HL-60/S4 treated with retinoic acid at 250 ng/mL for 4 days and 3 days (cell line): ENCODE data around the gene TRIM7.

Experiments used
- in situ Hi-C: fragments of 300-500 bp; cut with MboI; formaldehyde crosslinking; loops from 2 replicates; pipeline ENCODE4 v1.7.0; 2022; ENCODE audit warnings: low sequenced_read_pairs

Gene TRIM7

DNA sequence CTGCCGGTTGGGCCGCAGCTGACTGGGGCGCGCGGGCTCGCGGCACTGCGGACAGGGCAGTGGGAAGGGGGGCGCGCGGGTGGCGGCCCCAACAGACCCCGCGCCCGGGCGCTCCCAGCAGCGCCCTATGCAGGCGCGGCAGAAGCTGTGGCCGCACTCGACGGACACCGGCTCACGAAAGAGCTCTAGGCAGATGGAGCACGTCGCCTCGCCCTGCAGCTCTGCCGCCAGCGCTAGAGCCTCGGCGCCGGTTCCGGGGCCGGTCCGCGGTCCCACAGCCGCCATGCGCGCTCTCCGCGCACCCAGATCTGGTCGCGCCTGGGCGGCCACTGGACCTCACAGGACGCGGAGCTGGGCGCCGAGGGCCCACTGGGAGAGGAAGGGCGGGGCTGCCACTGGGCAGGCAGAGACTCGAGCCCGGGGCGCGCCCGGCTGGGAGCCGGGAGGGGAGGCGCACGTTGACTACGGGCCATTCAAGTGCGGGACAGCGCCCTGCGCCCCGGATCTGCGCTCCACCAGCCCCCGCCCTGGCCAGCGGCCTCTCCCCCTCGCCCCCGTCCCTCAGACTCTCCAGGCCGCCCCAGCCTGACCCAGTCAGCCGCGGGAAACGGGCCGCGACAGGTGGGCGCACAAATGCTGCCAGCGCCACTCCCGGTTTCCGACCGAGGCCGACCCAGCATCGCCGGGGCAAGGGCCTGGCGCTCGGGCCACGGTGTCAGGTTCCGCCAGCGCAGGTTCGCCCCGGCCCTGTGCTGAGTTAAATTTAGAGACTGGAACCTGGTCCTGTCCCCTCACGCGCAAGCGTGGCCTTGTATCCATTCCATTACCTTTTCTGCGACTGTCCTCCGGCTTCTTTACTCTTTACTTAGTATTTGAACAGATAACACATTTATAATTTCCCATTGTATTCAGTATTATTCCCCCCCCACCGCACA lies at the start of gene TRIM7:
Gene TRIM7 (minus strand): TSS at position 371 of the 935 bp plus-strand sequence. CDS start 86 bp downstream, at position 285.
- in situ Hi-C loops: no loop called here

DNA sequence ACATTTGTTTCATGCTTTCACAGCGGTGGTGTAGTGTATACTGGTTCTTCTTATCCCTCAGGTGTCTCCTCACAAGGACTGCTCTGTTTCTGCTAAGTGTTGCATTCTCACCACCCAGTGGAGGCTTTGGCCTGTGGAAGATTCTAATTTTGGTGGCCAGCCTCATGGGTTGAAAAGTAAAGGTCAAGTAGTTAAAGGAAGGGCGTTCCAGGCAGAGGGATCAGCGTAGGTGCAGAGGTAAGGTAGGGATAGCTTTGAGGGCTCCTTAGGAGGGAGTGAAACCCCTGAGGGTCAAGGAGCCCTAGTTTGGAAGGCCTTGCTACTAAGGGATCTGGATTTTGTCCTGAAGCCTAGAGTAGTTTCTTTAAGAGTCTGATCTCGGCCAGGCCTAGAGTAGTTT lies 43.3 kb upstream of the TRIM7 start:
- in situ Hi-C loops: no loop called here

DNA sequence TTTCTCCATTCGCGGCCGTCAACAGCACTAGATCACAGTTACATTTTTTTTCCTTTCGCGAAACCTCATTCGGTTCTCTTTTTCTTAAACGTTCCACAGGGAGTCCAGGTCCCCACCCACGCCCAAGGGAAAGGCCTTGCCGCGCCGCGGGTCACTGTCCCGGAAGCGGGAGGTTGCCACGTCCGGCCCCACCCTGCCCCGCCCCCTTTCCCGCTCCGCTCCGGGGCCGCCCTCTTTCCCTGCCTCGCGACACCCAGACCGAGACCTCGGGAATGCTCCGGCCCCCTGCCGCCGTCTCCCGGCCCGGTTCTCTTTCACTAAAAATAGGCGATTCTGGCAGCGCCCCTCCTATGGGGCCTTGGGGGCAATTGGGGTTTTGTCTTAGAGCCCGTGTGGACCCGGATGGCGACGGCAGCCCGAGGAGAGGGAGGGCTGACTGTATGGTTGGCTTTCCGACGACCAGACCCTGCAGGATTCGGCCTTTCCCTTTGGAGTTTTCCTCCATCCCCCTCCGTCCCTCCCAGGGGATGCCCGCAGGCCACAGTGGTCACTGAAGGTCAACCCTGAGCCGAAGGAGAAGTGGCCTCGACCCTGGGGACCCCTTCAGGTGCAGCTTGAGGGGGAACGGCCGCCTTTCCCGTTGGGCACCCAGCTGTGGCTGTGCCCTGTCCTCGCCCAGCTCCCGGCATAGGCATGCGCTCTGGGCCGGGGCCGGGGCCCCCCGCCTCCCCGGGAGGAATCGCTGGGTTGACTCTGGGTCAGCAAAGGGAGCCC lies 41.5 kb upstream of the TRIM7 start:
- in situ Hi-C loops: no loop called here

DNA sequence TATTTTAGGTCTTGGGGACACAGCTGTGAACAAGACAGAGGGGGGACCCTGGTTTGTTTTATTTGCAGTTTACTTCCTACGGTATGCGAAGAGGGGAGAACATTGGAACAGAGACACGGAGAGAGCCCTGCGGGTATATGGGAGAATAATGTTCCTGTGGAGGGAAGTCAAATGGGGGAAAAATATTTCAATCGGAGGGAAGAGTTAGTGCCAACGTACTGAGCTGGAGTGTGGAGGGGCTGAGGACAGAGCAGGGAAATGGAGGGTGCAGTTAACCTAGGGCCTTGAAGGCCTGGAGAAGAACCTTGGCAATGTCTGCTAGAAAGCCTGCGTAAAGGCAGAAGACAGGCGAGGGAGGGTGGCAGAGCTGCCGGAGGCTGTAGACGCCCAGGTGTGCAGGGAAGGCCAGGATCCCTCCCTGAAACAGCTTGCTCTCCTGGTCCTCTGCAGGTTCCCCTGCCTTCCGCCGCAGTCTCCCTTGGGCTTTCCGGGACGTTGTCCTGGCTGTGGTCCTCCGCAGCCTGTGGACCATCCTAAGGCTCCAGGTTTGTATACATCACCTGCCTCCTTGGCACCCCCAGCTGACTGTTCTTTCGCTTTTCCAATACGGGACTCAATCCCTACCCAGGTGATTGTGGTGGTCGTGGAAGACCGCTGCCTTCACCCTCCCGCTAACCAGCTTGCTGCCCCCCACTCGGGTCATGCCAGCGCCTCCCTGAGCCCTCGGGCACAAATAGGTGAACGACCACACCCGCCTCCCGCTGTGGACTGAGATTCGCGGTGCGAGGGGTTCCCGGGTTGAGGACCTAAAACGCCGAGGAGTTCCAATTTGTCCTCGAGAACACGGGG lies 40.7 kb upstream of the TRIM7 start:
- in situ Hi-C loops: no loop called here

DNA sequence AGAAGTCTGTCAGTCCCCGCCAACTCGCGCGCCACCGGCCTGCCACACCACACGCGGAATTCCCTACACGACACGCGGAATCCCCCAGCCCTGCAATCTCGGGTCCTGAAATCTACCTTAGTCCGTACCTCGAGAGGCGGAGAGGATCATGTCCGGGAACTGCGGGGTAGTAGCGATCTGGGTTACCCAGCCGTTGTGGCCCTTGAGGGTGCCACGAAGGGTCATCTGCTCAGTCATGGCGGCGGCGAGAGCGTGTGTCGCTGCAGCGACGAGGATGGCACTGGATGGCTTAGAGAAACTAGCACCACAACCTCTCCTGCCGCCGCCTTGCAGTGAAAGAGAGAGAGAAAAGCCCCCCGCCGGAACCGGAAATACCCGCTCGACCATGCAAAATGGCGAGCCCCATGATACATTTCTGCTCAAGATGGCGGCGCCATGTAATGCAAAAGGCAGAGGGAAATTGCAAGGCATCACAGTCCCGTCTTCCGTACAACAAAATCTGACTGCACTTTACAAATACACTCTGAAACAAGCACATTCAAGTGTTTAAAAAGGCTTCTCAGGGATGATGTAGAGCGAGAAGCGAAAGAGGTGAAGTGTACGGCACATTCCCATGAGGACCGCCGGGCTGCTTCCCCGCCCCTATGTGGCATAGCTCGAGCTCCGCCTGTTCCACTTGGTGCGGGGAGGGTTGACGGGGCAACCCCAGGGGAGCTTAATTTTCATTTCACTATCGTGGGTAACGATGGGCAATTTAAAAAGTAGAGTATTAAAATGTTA lies 38.8 kb upstream of the TRIM7 start, which contains the start of gene RACK1:
Gene RACK1 (minus strand): TSS at position 343 of the 780 bp plus-strand sequence. CDS start 106 bp downstream, at position 237.
- in situ Hi-C loops: no loop called here

DNA sequence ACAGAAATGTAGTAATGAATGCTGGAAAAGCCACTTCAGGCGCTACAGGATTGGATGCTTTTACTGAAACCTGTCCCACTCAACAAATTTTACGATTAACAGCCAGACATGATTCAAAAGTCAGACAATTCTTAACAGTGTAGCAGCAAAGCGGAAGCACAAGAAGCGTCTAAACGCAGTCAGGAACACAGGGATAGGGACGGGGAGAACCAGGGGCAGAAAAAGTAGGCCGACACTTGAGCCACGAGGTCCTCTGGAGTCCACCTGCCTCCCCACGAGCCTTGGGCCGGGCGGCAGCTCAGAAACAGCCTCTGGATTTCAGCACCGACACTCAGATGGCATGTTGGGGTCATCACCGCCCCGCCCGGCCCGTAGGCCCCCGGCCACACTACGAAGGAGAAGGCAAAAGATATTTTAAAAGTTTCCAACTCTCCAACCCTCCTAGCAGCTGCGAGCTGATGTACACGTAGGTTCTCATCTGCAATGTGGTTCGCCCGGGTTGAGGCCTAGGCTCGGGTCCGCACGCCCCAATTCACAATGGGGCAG lies 38.1 kb upstream of the TRIM7 start:
- in situ Hi-C loops: no loop called here

DNA sequence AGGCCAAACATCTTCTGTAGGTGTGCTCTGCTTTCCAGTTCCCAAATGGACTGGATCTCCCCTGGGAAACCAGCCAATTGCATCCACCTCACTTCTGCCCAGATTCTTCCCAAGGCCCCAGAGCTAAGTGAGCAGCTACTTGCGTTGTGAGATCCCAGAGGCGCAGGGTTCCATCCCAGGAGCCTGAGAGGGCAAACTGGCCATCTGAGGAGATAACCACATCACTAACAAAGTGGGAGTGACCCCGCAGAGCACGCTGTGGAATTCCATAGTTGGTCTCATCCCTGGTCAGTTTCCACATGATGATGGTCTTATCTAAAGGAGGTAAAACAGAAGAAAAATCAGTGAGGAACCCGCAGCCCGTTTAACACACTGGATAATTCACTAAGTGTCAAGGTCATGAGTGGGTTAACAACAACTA lies 37.0 kb upstream of the TRIM7 start:
- in situ Hi-C loops: no loop called here

DNA sequence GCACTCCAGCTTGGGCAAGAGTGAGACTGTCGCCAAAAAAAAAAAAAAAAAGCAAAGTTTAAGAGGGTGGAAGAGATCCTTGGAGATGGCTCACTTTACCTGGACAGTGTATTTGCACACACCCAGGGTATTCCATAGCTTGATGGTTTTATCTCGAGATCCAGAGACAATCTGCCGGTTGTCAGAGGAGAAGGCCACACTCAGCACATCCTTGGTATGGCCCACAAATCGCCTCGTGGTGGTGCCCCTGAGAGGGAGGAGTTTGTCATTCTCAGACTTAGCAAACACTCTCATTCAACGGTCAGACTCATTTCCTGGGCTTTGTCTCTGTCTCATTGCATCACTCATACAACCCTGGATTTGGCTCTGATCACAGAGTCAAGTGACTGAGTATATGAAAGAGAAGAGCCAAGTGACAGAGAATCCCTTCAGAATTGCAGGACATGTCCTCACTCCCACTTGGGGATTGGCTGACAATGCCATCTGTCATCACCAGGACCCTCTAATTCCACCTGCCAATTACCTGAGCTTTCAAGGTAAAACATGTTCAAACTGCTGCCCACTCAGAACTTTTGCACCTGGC lies 36.5 kb upstream of the TRIM7 start:
- in situ Hi-C loops: no loop called here

DNA sequence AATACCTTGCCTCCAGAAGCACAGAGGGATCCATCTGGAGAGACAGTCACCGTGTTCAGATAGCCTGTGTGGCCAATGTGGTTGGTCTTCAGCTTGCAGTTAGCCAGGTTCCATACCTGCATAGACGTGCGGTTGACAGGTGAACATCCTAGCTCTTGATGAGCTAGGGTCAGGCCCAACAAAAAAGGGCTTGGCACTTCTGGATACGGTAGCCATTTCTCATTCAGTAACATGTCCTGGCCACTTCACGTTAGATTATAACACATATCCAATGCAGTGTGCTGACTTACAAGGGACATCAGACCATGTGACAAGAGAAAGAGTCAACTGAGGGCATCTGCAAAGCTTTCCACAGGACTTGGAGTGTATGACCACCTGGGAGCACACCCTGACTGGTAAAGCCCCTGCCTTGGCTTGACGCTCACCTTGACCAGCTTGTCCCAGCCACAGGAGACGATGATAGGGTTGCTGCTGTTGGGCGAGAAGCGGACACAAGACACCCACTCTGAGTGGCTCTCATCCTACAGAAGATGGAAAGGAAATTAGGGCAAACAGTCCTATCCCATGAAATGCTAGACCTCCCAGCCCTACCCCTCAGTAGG lies 34.2 kb upstream of the TRIM7 start:
- in situ Hi-C loops: no loop called here

DNA sequence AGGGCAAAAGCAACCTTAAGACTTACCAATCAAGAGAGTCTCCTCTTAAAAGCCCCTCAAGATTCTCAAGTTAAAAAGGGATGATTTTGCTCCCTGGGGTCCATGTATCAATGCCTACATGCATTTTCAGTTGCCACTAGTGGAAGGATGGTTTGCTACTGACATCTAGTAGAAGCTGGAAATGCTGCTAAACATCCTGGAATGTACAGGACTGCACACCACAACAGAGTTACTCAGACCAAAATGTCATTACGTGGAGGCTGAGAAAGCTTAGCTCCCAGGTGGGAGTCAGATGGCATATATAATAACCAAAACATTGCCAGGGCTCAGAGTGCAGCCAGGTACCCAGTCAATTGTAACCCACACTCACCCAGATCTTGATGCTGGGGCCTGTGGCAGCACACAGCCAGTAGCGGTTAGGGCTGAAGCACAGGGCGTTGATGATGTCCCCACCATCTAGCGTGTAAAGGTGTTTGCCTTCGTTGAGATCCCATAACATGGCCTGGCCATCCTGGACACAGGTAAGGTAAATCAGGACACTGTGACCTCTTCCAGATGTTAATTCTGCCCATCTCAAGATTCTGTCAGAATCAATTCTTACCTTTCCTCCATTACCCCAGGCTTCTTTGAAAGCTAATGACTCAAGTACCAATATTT lies 32.9 kb upstream of the TRIM7 start:
- in situ Hi-C loops: no loop called here

DNA sequence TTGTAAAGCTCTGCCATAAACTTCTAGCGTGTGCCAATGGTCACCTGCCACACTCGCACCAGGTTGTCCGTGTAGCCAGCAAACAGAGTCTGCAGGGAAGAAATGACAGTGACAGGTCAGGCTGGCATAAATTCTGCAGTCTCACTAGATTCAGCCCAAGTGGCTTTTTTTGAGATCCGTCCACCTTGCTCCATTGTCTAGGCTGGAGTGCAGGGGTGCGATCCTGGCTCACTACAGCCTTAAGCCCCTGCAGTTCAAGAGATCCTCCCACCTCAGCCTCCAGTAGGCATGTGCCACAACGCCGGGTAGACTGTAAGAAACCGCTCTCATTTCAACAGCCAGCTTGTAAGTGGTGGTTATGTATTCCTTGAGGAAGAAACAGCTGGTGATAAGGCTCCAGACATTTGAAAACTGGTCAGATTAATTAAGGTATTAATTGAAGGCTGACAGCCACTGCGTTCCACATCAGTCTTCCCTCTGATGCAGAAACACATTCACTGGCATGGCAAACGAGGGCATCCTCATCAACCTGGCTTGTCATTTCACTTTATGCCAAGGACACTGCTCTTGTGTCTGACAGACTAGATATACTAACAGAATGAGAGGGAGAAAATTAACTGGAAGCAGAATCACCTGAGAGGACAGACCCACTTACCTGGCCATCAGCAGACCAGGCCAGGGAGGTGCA lies 32.1 kb upstream of the TRIM7 start:
- in situ Hi-C loops: no loop called here

DNA sequence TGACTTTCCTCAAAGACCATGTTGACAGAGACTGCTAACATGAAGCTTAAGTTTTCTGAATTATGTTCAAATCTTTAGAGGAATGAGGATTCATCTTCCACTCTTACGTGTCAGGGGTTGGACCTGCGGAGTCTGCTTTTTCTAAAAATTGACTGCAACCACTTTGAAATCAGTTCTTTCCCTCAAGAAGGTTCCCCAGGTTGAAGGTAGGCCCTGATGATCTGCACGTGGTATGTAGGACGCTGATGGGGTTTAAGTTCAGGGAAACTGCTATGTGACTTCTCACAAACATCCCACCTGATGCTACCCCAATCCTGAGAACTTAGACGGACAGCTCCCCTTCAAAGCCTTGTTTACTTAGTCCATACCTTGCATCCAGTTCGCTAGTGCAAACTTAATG lies 31.5 kb upstream of the TRIM7 start:
- in situ Hi-C loops: no loop called here

DNA sequence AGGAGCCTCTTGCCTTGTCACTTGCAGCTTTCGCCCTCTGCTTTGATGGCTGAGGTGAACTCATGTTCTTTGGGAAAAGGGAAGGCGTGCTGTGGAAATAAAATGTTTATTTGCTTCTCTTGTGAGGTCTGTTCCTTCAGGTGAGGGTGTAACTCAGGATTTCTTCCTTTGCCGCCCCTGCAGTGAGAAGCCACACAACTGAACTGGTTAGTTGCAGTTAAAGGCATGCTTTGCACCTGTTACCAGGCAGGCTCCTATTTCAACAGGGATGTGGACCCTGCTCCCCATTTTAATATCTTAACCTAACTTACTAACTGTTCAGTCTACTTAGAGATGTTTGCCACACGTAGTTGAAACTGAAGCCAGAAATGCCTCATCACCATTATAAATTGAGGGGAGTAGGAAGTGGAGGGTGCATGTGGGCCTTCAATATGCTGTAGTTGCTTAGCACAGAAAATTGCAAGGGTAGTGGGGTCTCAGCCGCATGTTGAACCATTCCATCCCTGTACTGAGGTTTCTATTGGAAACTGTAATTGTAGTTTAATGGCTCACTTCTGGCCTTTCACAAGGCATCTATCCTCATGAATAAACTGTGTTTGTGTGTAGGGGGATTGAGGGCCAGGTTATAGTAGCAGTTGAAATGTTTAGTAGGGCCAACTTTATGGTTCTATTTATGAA lies 30.8 kb upstream of the TRIM7 start:
- in situ Hi-C loops: no loop called here

DNA sequence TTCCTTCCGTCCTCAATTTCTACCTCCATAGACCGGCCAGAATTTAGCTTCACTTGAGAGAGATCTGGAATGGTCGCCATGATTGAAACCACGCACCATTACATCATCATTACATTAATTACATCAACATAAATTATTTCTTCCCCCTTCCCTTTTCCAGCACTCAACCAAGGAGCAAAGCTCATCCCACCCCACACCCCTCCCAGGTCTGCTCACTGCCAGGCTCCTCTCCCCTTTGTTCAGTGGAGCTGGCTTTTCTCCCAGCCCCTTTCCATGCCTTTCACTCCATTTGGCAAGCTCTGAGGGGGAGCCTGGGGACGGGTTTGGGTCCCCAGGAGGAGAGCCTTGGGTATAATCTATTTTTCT lies 30.3 kb upstream of the TRIM7 start:
- in situ Hi-C loops: no loop called here

DNA sequence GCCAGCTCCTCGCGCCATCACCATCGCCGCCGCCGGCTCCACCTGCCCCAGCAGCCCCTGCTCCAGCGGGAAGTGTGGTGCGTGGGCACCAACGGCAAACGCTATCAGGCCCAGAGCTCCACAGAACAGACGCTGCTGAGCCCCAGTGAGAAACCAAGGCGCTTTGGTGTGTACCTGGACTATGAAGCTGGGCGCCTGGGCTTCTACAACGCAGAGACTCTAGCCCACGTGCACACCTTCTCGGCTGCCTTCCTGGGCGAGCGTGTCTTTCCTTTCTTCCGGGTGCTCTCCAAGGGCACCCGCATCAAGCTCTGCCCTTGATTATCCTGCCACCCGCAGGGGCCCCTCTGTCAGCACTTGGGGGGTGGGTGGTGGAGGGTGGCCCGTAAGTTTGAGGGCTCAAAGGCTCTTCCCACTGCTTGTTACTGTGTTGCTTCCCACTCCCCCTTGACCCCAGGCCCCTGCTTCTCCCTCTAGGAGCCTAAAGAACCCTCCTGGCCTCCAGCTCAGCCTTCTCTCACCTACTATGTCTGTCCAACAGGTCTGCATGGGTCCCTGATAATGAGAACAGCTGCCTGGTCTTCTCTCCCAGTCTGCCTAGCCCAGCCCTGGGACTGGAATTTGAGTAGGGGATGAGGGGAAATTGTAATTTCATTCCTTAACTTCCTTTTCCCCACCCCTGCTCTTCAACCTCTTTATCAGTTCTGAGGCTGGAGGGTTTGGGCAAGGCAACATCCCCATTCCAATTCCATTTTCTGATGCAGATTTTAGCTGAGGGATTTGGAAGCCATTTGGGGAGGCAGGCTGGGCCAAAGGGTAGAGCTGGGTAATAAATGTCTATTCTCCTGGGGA lies 29.7 kb upstream of the TRIM7 start:
- in situ Hi-C loops: no loop called here

DNA sequence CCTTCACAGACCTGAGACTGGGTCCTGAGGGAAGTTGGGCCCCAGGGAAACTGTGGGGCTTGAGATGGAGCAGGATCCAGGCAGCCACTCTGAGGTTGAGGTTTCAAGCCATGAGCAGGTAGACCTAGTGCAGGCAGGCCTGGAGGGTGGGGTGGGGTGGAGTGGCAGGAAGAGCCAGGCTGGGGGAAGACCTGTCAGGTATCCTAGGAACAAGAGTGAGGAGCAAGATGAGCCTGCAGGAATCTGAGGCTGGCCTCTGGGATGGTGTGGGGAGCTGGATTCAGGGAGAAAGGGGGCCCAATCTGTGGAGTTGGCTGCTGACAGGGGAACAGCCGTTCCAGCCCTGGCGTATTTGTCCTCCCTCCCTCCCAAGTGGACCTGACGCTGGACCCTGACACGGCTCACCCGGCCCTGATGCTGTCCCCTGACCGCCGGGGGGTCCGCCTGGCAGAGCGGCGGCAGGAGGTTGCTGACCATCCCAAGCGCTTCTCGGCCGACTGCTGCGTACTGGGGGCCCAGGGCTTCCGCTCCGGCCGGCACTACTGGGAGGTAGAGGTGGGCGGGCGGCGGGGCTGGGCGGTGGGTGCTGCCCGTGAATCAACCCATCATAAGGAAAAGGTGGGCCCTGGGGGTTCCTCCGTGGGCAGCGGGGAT lies 28.9 kb upstream of the TRIM7 start:
- in situ Hi-C loops: no loop called here
